Breast epithelium (tissue), 3 donors: ENCODE data around the gene REPS2.

Source experiments
- POLR2A ChIP-seq: fragments of 450-650 bp; IDR thresholded peaks from one replicate; pipeline ENCODE4 v1.6.1; 2016; ENCODE audit warnings: antibody characterized with exemption, mild to moderate bottlenecking, moderate library complexity
- TF ChIP-seq, protein P1 (sequence below), 3 donors: fragments of 450-650 bp; IDR thresholded peaks; one replicate each; pipeline ENCODE4 v1.5.1; 2016 to 2017; ENCODE audit warnings: antibody characterized with exemption in 3 of 3, mild to moderate bottlenecking in 3 of 3, moderate library complexity in 3 of 3

- TF ChIP-seq, protein P1, sequence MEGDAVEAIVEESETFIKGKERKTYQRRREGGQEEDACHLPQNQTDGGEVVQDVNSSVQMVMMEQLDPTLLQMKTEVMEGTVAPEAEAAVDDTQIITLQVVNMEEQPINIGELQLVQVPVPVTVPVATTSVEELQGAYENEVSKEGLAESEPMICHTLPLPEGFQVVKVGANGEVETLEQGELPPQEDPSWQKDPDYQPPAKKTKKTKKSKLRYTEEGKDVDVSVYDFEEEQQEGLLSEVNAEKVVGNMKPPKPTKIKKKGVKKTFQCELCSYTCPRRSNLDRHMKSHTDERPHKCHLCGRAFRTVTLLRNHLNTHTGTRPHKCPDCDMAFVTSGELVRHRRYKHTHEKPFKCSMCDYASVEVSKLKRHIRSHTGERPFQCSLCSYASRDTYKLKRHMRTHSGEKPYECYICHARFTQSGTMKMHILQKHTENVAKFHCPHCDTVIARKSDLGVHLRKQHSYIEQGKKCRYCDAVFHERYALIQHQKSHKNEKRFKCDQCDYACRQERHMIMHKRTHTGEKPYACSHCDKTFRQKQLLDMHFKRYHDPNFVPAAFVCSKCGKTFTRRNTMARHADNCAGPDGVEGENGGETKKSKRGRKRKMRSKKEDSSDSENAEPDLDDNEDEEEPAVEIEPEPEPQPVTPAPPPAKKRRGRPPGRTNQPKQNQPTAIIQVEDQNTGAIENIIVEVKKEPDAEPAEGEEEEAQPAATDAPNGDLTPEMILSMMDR (IDR thresholded peaks at IDR 0.05) = no peak
- no peak for TF ChIP-seq POLR2A
These were observed 49.0 kb upstream of the REPS2 start for GRCh38 chrX:16897445-16897844.
